IMR-90 (cell line): Measurements from ENCODE around the gene GRIK5. TPM values are rescaled to one million over a fixed set of nuclear protein-coding genes. Genes with fewer than 3 reads are reported as not detected.

Source experiments
- ATAC-seq: fragments of 200-7000 bp; cut with Tn5 transposase; 2 replicates; pipeline ENCODE4 v1.9.1; 2020; ENCODE audit warnings: low read depth, mild to moderate bottlenecking, moderate library complexity
- BruUV-seq: library from RNA; stranded (reverse); fragments of 400-500 nt; replicated peaks from 2 replicates; lab custom pipeline; 2021; lab: Mats Ljungman, UMichigan
- CTCF ChIA-PET: fragments of 300-600 bp; formaldehyde crosslinking; extraction: SDS; loops from one replicate; lab custom pipeline; 2021; ENCODE audit warnings: antibody characterized with exemption; lab: Yijun Ruan, JAX
- POLR2A ChIA-PET: fragments of 300-600 bp; sonication (Branson Sonifier 250); formaldehyde crosslinking; loops from one replicate; lab custom pipeline; 2022; ENCODE audit warnings: antibody characterized with exemption; ENCODE audit not compliant: unreplicated experiment; lab: Charles Lee
- DNase-seq: peaks from one replicate; pipeline ENCODE4 v3.0.0; 2013
- H2AFZ ChIP-seq: replicated peaks from 2 replicates; pipeline ENCODE3; 2013; ENCODE audit warnings: low read length, mild to moderate bottlenecking; ENCODE audit not compliant: poor library complexity
- H2AK5ac ChIP-seq: 2 replicates; pipeline ENCODE4 v1.6.1; 2013; ENCODE audit warnings: low read depth, low read length, inconsistent platforms
- H2AK9ac ChIP-seq: replicated peaks from 2 replicates; pipeline ENCODE3; 2013; ENCODE audit warnings: mild to moderate bottlenecking, low read depth, low read length, moderate library complexity; ENCODE audit not compliant: poor library complexity
- H2BK120ac ChIP-seq: 2 replicates; pipeline ENCODE4 v1.6.1; 2013; ENCODE audit warnings: low read depth, low read length, inconsistent platforms
- H2BK15ac ChIP-seq: 3 replicates; pipeline ENCODE4 v1.6.1; 2013; ENCODE audit warnings: low read depth, low read length, inconsistent platforms
- H2BK20ac ChIP-seq: 2 replicates; pipeline ENCODE4 v1.6.1; 2013; ENCODE audit warnings: low read depth, mild to moderate bottlenecking, inconsistent platforms, low read length, moderate library complexity
- H2BK5ac ChIP-seq: 2 replicates; pipeline ENCODE4 v1.6.1; 2013; ENCODE audit warnings: mild to moderate bottlenecking, low read depth, low read length, inconsistent platforms; ENCODE audit not compliant: poor library complexity, severe bottlenecking
- H3K14ac ChIP-seq: replicated peaks from 2 replicates; pipeline ENCODE4 v1.6.1; 2013; ENCODE audit warnings: low read depth, low read length, inconsistent platforms
- H3K18ac ChIP-seq: 2 replicates; pipeline ENCODE4 v1.6.1; 2013; ENCODE audit warnings: low read depth, low read length, control low read depth
- H3K23ac ChIP-seq: 2 replicates; pipeline ENCODE4 v1.6.1; 2013; ENCODE audit warnings: low read depth, low read length, inconsistent platforms
- H3K27ac ChIP-seq: 2 replicates; pipeline ENCODE4 v1.5.1; 2013; ENCODE audit warnings: mild to moderate bottlenecking, control low read depth, low read length; ENCODE audit not compliant: insufficient read depth
- H3K27me3 ChIP-seq: 2 replicates; pipeline ENCODE4 v1.6.1; 2013; ENCODE audit warnings: low read length; ENCODE audit not compliant: control insufficient read depth, insufficient read depth
- H3K36me3 ChIP-seq: 2 replicates; pipeline ENCODE4 v1.6.1; 2013; ENCODE audit warnings: low read length, mixed read lengths; ENCODE audit not compliant: control insufficient read depth, insufficient read depth
- H3K4ac ChIP-seq: 2 replicates; pipeline ENCODE4 v1.6.1; 2013; ENCODE audit warnings: low read depth, low read length, inconsistent platforms
- H3K4me1 ChIP-seq: 2 replicates; pipeline ENCODE4 v1.6.1; 2013; ENCODE audit warnings: low read length, mixed read lengths; ENCODE audit not compliant: control insufficient read depth, insufficient read depth
- H3K4me2 ChIP-seq: 2 replicates; pipeline ENCODE4 v1.6.1; 2013; ENCODE audit warnings: low read depth, mild to moderate bottlenecking, control low read depth, low read length, moderate library complexity
- H3K4me3 ChIP-seq: 2 replicates; pipeline ENCODE4 v1.5.1; 2013; ENCODE audit warnings: low read depth, mild to moderate bottlenecking, control low read depth, low read length, moderate library complexity; ENCODE audit not compliant: insufficient read depth
- H3K56ac ChIP-seq: 2 replicates; pipeline ENCODE4 v1.6.1; 2013; ENCODE audit warnings: low read length, inconsistent platforms; ENCODE audit not compliant: insufficient read depth; ENCODE audit errors: extremely low read depth
- H3K79me1 ChIP-seq, 2 experiments: 2 replicates each; pipeline ENCODE4 v1.6.1; 2013; ENCODE audit warnings: low read length in 2 of 2, inconsistent platforms in 1 of 2, low read depth in 1 of 2
- H3K9ac ChIP-seq: 2 replicates; pipeline ENCODE4 v1.6.1; 2013; ENCODE audit warnings: low read depth, low read length, control low read depth
- H3K9me1 ChIP-seq: 2 replicates; pipeline ENCODE4 v1.6.1; 2013; ENCODE audit warnings: low read length, inconsistent platforms; ENCODE audit not compliant: insufficient read depth
- H3K9me3 ChIP-seq: 2 replicates; pipeline ENCODE4 v1.6.1; 2013; ENCODE audit warnings: low read length; ENCODE audit not compliant: control insufficient read depth, insufficient read depth
- H4K20me1 ChIP-seq: 2 replicates; pipeline ENCODE4 v1.6.1; 2013; ENCODE audit warnings: low read length, inconsistent platforms; ENCODE audit not compliant: insufficient read depth
- H4K5ac ChIP-seq: 2 replicates; pipeline ENCODE4 v1.6.1; 2013; ENCODE audit warnings: mild to moderate bottlenecking, low read depth, low read length, control low read depth
- H4K8ac ChIP-seq, 2 experiments: 2 replicates each; pipeline ENCODE4 v1.6.1; 2013; ENCODE audit warnings: low read depth in 2 of 2, low read length in 2 of 2, control low read depth in 1 of 2, inconsistent platforms in 1 of 2
- H4K91ac ChIP-seq: 2 replicates; pipeline ENCODE4 v1.6.1; 2013; ENCODE audit warnings: low read depth, low read length, inconsistent platforms; ENCODE audit not compliant: insufficient read depth
- BHLHE40 ChIP-seq: fragments of 150-350 bp; IDR thresholded peaks from 2 replicates; pipeline ENCODE4 v1.6.1; 2016; ENCODE audit warnings: mild to moderate bottlenecking, low read depth, low read length
- CEBPB ChIP-seq: IDR thresholded peaks from 2 replicates; pipeline ENCODE4 v1.6.1; 2012; ENCODE audit warnings: low read depth, low read length, improper control_type of control experiment
- CHD1 ChIP-seq: IDR thresholded peaks from 2 replicates; pipeline ENCODE4 v1.6.1; 2012; ENCODE audit warnings: low read depth, low read length, improper control_type of control experiment
- CTCF ChIP-seq: conservative IDR thresholded peaks from 2 replicates; pipeline ENCODE4 v1.5.1; 2012; ENCODE audit warnings: mild to moderate bottlenecking, low read depth, low read length, improper control_type of control experiment
- ELK1 ChIP-seq: fragments of 150-350 bp; IDR thresholded peaks from 2 replicates; pipeline ENCODE4 v1.6.1; 2016; ENCODE audit warnings: low read depth, mild to moderate bottlenecking, low read length, moderate library complexity, borderline replicate concordance
- FOS ChIP-seq: fragments of 150-350 bp; IDR thresholded peaks from 2 replicates; pipeline ENCODE4 v1.6.1; 2016; ENCODE audit warnings: low read depth, low read length
- MAFK ChIP-seq: IDR thresholded peaks from 2 replicates; pipeline ENCODE4 v1.6.1; 2012; ENCODE audit warnings: low read depth, low read length, improper control_type of control experiment
- MAZ ChIP-seq: IDR thresholded peaks from 2 replicates; pipeline ENCODE4 v1.6.1; 2012; ENCODE audit warnings: low read depth, mild to moderate bottlenecking, low read length, improper control_type of control experiment, moderate library complexity, borderline replicate concordance
- MXI1 ChIP-seq: IDR thresholded peaks from 2 replicates; pipeline ENCODE4 v1.6.1; 2012; ENCODE audit warnings: low read depth, mild to moderate bottlenecking, low read length, moderate library complexity, borderline replicate concordance
- NFE2L2 ChIP-seq: fragments of 150-350 bp; IDR thresholded peaks from 2 replicates; pipeline ENCODE4 v1.6.1; 2016; ENCODE audit warnings: low read depth, mild to moderate bottlenecking, low read length
- POLR2A ChIP-seq: IDR thresholded peaks from 2 replicates; pipeline ENCODE4 v1.6.1; 2012; ENCODE audit warnings: mild to moderate bottlenecking, low read depth, low read length
- RAD21 ChIP-seq: IDR thresholded peaks from 2 replicates; pipeline ENCODE4 v1.6.1; 2012; ENCODE audit warnings: low read length, improper control_type of control experiment
- RCOR1 ChIP-seq: IDR thresholded peaks from 2 replicates; pipeline ENCODE4 v1.6.1; 2012; ENCODE audit warnings: mild to moderate bottlenecking, low read length, improper control_type of control experiment; ENCODE audit not compliant: insufficient replicate concordance
- RFX5 ChIP-seq: IDR thresholded peaks from 2 replicates; pipeline ENCODE4 v1.8.0; 2012; ENCODE audit warnings: low read depth, mild to moderate bottlenecking, low read length, moderate library complexity
- SMC3 ChIP-seq: fragments of 150-350 bp; IDR thresholded peaks from 2 replicates; pipeline ENCODE4 v1.6.1; 2016; ENCODE audit warnings: low read depth, mild to moderate bottlenecking, antibody characterized with exemption, low read length, moderate library complexity
- USF2 ChIP-seq: fragments of 150-350 bp; IDR thresholded peaks from 2 replicates; pipeline ENCODE4 v1.6.1; 2017; ENCODE audit warnings: mild to moderate bottlenecking, antibody characterized with exemption, low read length, low read depth
- WGBS, 2 experiments: methylation state at CpG; one replicate each; pipeline versions ENCODE4 v1.1.5 to v1.1.7; 2013; ENCODE audit warnings: missing lambda C conversion rate in 2 of 2; ENCODE audit not compliant: insufficient read length in 1 of 2; ENCODE audit errors: extremely low coverage in 2 of 2; 5-methylcytosine and 5-hydroxymethylcytosine counted together
- dilution Hi-C: fragments of 300-500 bp; cut with HindIII; formaldehyde crosslinking; loops from one replicate; pipeline ENCODE4 v1.14.3; 2018; ENCODE audit warnings: low sequenced_read_pairs; ENCODE audit not compliant: unreplicated experiment
- in situ Hi-C: fragments of 300-500 bp; cut with MboI; formaldehyde crosslinking; loops from 3 replicates; pipeline ENCODE4 v1.14.3; 2019; ENCODE audit warnings: low sequenced_read_pairs, inconsistent platforms, mixed read lengths
- intact Hi-C: fragments of 100-400 bp; cut with micrococcal nuclease; formaldehyde crosslinking; loops from 2 replicates; pipeline ENCODE4 v1.10.0; 2022
- polyA plus RNA-seq, 3 experiments: library from polyadenylated mRNA; depleted of rRNA; stranded (reverse); fragments of >200 nt; gene quantifications; 2 replicates each; pipeline ENCODE4 v1.2.3, GENCODE V29; 2012; ENCODE audit warnings: low replicate concordance in 1 of 3
- total RNA-seq: library from RNA; depleted of rRNA; stranded (reverse); fragments of >200 nt; gene quantifications from 2 replicates; pipeline ENCODE4 v1.2.3, GENCODE V29; 2012

Gene GRIK5
- total and polyA plus RNA-seq, 2 of the 4 experiments (the other 2 are of a cell fraction), result 0.10 TPM; not detected in 1

- ChIA-PET CTCF (no interaction called here), POLR2A (no interaction called here)
- in situ Hi-C loops (no loop called here), intact Hi-C loops (no loop called here), dilution Hi-C loops (no loop called here)
- Histone ChIP-seq H2BK20ac (no peak overlapping the region), H3K9ac (no peak overlapping the region), H2AFZ (no peak overlapping the region), H3K4me3 (no peak overlapping the region), H2BK120ac (no peak overlapping the region), H3K18ac (no peak overlapping the region), H2BK15ac (no peak overlapping the region), H3K79me1 (no peaks in the 10 kb centered on the region), H4K20me1 (peaks cover 3% of the 10 kb centered on the region; the same call in 1 of the 2 replicates), H3K36me3 (no peaks in the 10 kb centered on the region), H3K23ac (no peak overlapping the region), H3K27me3 (peaks cover 71% of the 10 kb centered on the region), H4K5ac (no peak overlapping the region), H3K9me1 (peaks cover 8% of the 10 kb centered on the region; the same call in 1 of the 2 replicates), H2AK9ac (no peak overlapping the region), H4K8ac (no peak overlapping the region), H3K9me3 (no peaks in the 10 kb centered on the region), H3K14ac (no peak overlapping the region), H3K56ac (no peak overlapping the region), H2AK5ac (no peak overlapping the region), H3K4me1 (no peaks in the 10 kb centered on the region), H4K91ac (no peak overlapping the region), H3K4me2 (no peak overlapping the region; the same call in 1 of the 2 replicates), H3K4ac (no peak overlapping the region), H2BK5ac (no peak overlapping the region), H3K27ac (no peak overlapping the region)
- WGBS, 2 experiments, result 54% methylated on average over 5 of the region's 13 CpGs; no CpG with 5 or more reads in 1 of the 2 experiments
- no peak for TF ChIP-seq BHLHE40
- TF ChIP-seq USF2, result no peak
- TF ChIP-seq POLR2A, result no peak
- no peak for TF ChIP-seq NFE2L2
- no peak for TF ChIP-seq ELK1
- TF ChIP-seq CHD1, result no peak
- no peak for TF ChIP-seq CEBPB
- no peak for TF ChIP-seq MAFK
- no peak for TF ChIP-seq FOS
- TF ChIP-seq RAD21, result no peak
- TF ChIP-seq SMC3, result no peak
- TF ChIP-seq CTCF, result no peak
- TF ChIP-seq RFX5, result no peak
- TF ChIP-seq MXI1, result no peak
- no peak for TF ChIP-seq MAZ
- no peak for TF ChIP-seq RCOR1
- DNase-seq (no peak), ATAC-seq (no peak)
- BruUV-seq, result no TSS peak
These were observed 75.5 kb downstream of the GRIK5 start for GRCh38 chr19:41994521-41994971.
